ENCODE data around the gene RNFT2.

DNA sequence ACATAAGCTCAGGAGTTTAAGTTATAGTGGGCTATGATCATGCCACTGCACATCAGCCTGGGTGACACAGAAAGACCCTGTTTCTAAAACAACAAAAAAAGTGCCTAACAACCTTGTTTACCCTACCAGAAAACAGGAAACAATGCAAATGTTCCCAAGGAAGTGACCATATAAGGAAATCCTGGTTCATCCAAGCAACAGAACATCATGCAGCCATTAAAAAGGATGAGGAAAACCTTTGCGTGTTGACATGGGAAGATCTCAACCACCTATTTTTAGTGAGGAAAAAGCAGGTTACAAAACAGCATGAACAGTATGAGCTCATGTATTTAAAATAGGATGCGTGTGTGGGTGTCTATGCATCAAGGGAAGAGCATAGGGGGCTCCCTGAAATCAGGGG lies 129.4 kb downstream of the RNFT2 start:
- TF ChIP-seq CTCF (IDR thresholded peaks at IDR 0.05 in 4 of 5, conservative IDR thresholded peaks at IDR 0.05 in 1 of 5) (no peak), POLR2A (IDR thresholded peaks at IDR 0.05) (no peak)
